HG02610 (cell line): ENCODE results near the gene ANKRD2.
"Not testable (repeated sequence)": the region's sequence is repeated elsewhere in the genome, so short reads cannot be mapped to it uniquely, and the experiment has no call there.

Experiments
- ATAC-seq: cut with Tn5 transposase; IDR thresholded peaks from one replicate; pipeline ENCODE4 v1.9.1; 2021; ENCODE audit warnings: mild to moderate bottlenecking, moderate library complexity; ENCODE audit not compliant: unreplicated experiment

The ANKRD2 gene

DNA sequence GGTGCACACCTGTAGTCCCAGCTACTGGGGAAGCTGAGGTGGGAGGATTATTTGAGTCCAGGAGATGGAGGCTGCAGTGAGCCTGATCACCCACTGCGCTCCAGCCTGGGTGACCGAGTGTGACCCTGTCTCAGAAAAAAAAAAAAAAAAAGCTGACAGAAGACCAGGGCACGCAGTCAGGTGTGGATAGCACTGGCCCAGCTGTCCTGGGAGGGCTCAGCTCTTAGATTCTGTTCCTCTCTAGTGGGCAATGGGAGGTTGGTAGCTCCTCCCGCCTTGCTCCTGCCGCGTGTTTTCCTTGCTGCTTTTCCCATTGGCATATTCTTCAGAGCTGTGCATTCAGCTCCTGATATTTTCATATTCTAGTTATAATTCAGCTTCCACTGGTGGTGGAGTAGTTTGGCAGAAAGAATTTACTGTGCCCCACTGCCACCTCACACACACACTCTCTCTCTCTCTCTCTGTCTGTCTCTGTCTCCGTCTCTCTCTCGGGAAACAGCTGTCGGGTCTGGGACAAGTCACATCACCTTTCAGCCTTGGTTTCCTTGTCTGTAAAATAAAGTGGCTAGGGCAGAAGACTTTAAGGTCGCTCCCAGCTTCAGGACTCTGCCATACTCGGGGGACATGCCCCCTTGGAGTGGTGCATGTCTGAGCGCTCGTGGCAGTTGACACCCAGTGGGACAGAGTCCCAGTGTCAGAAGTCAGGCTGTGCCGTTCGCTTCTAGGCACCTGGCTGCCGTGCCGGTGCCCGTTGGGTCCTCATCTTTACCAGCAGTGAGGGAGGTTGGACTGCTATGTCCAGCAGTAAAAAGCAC, 25.9 kb upstream of the ANKRD2 start:
- no peak for ATAC-seq

DNA sequence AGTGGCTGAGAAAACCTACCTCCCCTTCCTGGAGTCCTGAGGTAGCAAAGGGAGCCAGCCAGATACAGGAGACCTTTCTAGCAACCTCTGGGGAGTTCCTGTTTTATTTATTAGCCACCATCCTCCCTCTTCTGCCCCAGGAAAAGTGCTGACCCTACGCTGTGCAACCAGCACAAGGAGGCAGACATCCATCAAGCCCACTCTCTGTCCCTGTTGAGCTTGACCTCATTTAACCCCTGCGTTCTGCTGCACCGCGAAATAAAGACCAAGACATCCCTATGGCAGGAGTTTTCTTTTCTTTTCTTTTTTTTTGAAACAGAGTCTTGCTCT, 25.3 kb upstream of the ANKRD2 start:
- ATAC-seq: no peak

DNA sequence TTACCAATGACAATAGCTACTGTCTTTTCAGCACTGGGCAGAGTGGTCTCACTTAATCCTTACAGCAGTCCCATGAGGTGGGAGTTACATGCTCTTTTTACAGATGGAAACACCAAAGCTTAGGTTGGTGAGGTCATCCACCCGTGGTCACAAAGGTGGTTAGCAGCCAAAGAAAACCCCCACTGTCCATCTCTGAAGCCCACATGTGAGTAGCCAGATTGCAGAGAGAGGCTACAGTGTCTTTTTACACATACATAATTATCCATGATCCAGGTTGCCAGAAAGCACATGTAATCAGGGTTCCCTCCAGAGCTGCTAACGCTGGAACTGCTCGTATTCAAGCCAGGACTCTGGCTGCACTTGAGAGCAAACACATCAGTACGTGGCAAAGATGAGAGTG, 24.6 kb upstream of the ANKRD2 start:
- no peak for ATAC-seq

DNA sequence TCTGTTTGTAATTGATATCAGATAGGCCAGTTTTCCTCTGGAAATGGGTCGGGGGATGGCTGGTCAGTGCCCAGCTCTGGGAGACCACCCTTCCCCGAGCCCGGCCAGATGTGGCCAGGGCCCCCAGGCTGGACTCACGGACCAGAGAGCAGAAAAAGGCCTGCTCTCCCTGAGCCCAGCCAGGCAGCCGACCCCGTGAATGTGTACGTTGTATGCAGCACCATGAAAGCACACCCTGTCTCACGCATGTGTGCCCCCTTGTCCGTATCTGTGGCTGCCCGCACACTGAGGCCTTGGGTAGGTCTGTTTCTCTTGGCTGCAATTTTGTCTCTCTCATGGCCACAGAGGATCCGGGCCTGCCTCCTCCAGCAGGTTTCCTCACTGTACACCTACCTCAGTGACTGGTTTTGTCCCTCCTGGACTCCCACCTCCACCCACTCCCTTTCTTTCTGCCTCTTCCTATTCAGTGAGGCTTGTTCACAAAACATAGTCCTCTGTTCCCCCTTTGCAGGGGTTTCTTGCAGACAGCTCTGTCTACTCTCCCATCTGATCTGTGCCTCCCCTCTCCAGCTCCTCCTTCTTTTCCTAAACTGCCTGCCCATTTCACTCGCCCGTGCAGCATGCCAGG, 23.6 kb upstream of the ANKRD2 start:
- ATAC-seq: no peak

GRCh38 chr10:97549587-97550322, 22.8 kb upstream of the ANKRD2 start:
- no peak for ATAC-seq

GRCh38 chr10:97550336-97551149, 22.0 kb upstream of the ANKRD2 start:
- no peak for ATAC-seq

- ATAC-seq: no peak
These were observed 21.3 kb upstream of the ANKRD2 start for GRCh38 chr10:97551271-97551670.

DNA sequence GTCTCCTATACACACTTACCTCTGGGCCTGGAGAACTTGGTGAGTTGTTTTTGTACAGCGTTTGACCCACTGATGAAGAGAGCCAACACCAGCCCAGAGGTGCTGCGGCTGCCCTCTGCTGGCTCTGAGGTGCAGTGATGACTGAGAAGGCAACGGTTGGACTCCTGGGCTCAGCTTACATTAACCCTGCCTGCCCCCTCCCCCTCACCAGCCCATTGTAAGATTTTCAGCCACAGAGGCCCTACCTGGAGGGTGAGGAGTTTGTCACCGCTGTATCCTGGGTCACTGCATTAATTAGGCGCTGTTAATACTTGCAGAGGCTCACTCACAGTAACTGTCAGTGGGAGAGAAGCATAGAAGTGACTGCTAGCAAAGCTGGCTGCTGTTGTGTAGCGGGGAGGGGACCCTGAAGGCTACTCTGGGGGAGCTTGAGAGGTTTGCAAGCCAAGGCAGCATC, 19.0 kb upstream of the ANKRD2 start:
- ATAC-seq: peak; percentile 80

GRCh38 chr10:97554336-97554735, 18.2 kb upstream of the ANKRD2 start:
- ATAC-seq: not testable (repeated sequence)

- not testable (repeated sequence) for ATAC-seq
These were observed 17.0 kb upstream of the ANKRD2 start for GRCh38 chr10:97555541-97555940.

- not testable (repeated sequence) for ATAC-seq
These were observed 11.7 kb upstream of the ANKRD2 start for GRCh38 chr10:97560731-97561381.

GRCh38 chr10:97561386-97562077, 11.0 kb upstream of the ANKRD2 start:
- not testable (repeated sequence) for ATAC-seq

DNA sequence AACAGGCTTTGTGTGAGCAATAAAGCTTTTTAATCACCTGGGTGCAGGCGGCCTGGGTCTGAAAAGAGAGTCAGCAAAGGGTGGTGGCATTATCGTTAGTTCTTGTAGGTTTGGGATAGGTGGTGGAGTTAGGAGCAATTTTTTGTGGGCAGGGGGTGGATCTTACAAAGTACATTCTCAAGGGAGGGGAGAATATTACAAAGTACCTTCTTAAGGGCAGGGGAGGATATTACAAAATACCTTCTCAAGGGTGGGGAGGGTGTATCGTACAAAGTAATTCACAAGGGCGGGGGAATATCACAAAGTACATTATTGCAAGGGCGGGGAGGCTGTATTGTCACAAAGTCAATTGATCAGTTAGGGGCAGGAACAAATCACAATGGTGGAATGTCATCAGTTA, 10.2 kb upstream of the ANKRD2 start:
- ATAC-seq: not testable (repeated sequence)

DNA sequence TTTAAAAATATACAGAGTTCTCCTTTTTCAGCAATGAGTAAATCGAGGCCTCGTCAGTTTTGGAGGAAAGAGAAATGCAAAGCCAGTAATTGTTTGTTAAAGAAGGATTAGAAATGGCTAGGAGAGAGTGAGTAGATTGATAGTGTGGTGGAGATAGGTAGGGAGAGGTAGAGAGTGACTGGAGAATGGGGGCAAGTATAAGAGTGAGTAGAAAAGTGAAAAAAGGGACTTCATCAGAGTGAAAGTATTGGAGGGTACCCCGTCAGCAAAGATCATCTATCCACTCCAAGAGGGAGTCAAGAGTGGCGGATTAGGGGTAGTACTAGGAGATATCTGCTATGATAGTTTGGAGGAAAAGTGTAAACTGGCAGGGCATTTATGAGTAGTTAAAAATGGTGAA, 9.2 kb upstream of the ANKRD2 start:
- no peak for ATAC-seq

- ATAC-seq: no peak
These were observed 7.8 kb upstream of the ANKRD2 start for GRCh38 chr10:97564776-97565175.

GRCh38 chr10:97566336-97566996, 6.1 kb upstream of the ANKRD2 start:
- ATAC-seq: no peak

DNA sequence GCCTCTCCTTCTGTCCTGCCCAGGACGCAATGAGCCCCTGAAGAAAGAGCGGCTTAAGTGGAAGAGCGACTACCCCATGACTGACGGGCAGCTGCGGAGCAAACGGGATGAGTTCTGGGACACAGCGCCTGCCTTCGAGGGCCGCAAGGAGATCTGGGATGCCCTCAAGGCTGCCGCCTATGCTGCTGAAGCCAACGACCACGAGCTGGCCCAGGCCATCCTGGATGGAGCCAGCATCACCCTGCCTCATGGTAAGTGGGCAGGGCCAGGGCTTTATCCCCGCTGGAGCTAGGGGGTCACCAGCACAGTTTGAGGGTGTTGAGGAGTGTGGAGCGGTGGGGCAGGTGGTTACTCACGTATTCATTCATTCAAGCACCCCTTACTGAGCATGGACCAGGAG, 4.7 kb upstream of the ANKRD2 start:
- no peak for ATAC-seq

DNA sequence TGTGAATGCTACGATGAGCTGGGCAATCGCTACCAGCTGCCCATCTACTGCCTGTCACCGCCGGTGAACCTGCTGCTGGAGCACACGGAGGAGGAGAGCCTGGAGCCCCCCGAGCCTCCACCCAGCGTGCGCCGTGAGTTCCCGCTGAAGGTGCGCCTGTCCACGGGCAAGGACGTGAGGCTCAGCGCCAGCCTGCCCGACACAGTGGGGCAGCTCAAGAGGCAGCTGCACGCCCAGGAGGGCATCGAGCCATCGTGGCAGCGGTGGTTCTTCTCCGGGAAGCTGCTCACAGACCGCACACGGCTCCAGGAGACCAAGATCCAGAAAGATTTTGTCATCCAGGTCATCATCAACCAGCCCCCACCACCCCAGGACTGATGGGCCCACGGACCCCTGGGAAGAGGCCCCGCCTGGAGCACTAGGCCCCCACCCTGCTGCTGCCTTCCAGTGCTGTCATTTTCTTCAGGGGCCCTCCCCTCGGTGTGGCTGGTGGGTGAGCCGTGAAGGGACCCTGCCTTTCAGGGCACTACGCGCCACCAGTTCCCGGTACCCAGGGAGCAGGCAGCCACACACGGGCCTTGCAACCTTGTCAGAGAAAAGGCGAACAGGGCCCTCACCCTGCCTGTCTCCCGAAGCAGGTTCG, 2.3 kb upstream of the ANKRD2 start:
- ATAC-seq: no peak
